Jurkat, Clone E6-1 (cell line): ENCODE results near the gene NETO1. TPM values are rescaled to one million over a fixed set of nuclear protein-coding genes. Genes with fewer than 3 reads are reported as not detected.

Experiments
- DNase-seq: peaks from one replicate; pipeline ENCODE4 v3.0.0-alpha.2; 2011; ENCODE audit warnings: low read depth, low spot score
- H3K4me3 ChIP-seq: 2 replicates; pipeline ENCODE4 v1.5.1; 2011; ENCODE audit warnings: mild to moderate bottlenecking, low read length, control low read depth, moderate library complexity
- polyA plus RNA-seq: library from polyadenylated mRNA; unstranded; fragments of >200 nt; gene quantifications from one replicate; pipeline ENCODE4 v1.2.1, GENCODE V29; 2012; ENCODE audit warnings: missing spikeins; ENCODE audit not compliant: insufficient read length, insufficient read depth

The NETO1 gene
- polyA plus RNA-seq = 10.1 TPM

GRCh38 chr18:72867746-72868584 lies at the start of gene NETO1:
NETO1 (minus strand) TSS chr18:72867987; CDS start chr18:72867291, 696 bp downstream.
- no peak for DNase-seq
- H3K4me3 ChIP-seq = peak within 1 kb of the TSS; percentile 51

GRCh38 chr18:72910045-72910444 lies 42.3 kb upstream of the NETO1 start:
- no peak overlapping the region for H3K4me3 ChIP-seq
- no peak for DNase-seq

- no peak for DNase-seq
- no peak overlapping the region for H3K4me3 ChIP-seq
Measured at GRCh38 chr18:72908181-72908580, 40.4 kb upstream of the NETO1 start.

- H3K4me3 ChIP-seq = no peak overlapping the region
- no peak for DNase-seq
Measured at GRCh38 chr18:72903033-72903432, 35.2 kb upstream of the NETO1 start.

- DNase-seq = no peak
- no peak overlapping the region for H3K4me3 ChIP-seq
Measured at GRCh38 chr18:72899338-72899737, 31.6 kb upstream of the NETO1 start.

- DNase-seq = no peak
- H3K4me3 ChIP-seq = no peak overlapping the region
Measured at GRCh38 chr18:72898870-72899269, 31.1 kb upstream of the NETO1 start.

GRCh38 chr18:72895548-72895947 lies 27.8 kb upstream of the NETO1 start:
- no peak overlapping the region for H3K4me3 ChIP-seq
- no peak for DNase-seq

GRCh38 chr18:72878561-72878960 lies 10.8 kb upstream of the NETO1 start:
- no peak overlapping the region for H3K4me3 ChIP-seq
- DNase-seq = no peak

- DNase-seq = no peak
- no peak overlapping the region for H3K4me3 ChIP-seq
Measured at GRCh38 chr18:72878143-72878542, 10.4 kb upstream of the NETO1 start.

GRCh38 chr18:72871091-72871490 lies 3.3 kb upstream of the NETO1 start:
- no peak for DNase-seq
- H3K4me3 ChIP-seq = no peak overlapping the region

- no peak for DNase-seq
Measured at GRCh38 chr18:72869226-72870185, 1.7 kb upstream of the NETO1 start.

GRCh38 chr18:72868585-72869225 lies 918 bp upstream of the NETO1 start:
- no peak for DNase-seq
- H3K4me3 ChIP-seq = peak overlapping the region; percentile 51

More at GRCh38 chr18:72869226-72870185, 1.7 kb upstream of the NETO1 start:
- no peak overlapping the region for H3K4me3 ChIP-seq

GRCh38 chr18:72866901-72867745 lies 664 bp downstream of the NETO1 start:
- no peak for DNase-seq
- H3K4me3 ChIP-seq = peak overlapping the region; percentile 31

- no peak overlapping the region for H3K4me3 ChIP-seq
Measured at GRCh38 chr18:72866442-72866900, 1.3 kb downstream of the NETO1 start.

GRCh38 chr18:72863754-72864153 lies 4.0 kb downstream of the NETO1 start:
- DNase-seq = no peak
- H3K4me3 ChIP-seq = no peak overlapping the region

More at GRCh38 chr18:72866442-72866900, 1.3 kb downstream of the NETO1 start:
- DNase-seq = no peak

GRCh38 chr18:72859088-72859487 lies 8.7 kb downstream of the NETO1 start:
- DNase-seq = no peak
- no peak overlapping the region for H3K4me3 ChIP-seq

- no peak overlapping the region for H3K4me3 ChIP-seq
- no peak for DNase-seq
Measured at GRCh38 chr18:72849671-72850070, 18.1 kb downstream of the NETO1 start.

GRCh38 chr18:72848503-72849237 lies 19.1 kb downstream of the NETO1 start:
- no peak for DNase-seq
- H3K4me3 ChIP-seq = no peak overlapping the region
